Activated T-cell treated with anti-CD3 and anti-CD28 coated beads for 24 hours (primary cell): ENCODE results near the gene JAK3.
"Not testable (repeated sequence)": the region's sequence is repeated elsewhere in the genome, so short reads cannot be mapped to it uniquely, and the experiment has no call there.

Experiments
- DNase-seq: peaks from one replicate; pipeline ENCODE4 v3.0.0-alpha.2; 2020; ENCODE audit warnings: low read depth

Gene JAK3

DNA sequence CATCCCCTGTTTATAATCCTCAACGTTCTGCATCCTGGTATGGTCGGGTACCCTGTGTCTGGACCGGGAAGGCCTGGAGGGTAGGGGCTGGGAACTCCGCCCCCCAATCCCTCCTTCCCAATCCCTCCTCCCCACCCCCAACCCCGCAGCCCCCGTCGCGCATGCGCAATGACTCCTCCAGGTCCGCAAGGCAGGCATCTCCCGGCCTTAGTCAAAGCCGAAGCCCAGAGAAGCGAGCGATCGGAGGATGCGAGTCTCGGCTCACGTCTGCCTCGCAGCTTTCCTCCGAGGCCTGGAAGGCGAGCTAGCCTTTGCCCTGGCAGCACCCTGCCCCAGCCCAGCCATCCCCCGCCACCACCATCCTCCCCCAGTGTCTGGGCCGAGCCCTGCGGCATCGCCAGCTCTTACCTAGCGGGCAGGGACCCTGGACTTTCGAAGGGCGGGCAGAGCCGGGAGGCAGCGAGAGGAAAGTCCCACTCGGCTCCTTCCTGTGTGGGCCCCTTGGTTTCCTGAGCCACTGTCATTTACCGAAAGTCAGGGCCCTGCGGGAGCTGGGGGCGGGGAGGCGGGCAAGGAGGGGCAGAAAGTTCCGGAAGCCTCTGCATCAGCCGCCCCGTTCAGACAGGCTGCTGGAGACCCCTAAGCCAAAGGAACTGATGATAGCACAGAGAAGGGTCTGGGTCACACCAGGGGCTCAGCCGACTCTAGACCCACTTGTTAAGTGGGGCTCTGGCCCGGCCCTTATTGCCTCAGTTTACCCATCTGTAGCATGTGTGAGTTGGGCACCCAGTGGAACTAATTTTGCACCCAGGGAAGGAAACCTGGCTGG lies at the start of gene JAK3:
TSS of gene JAK3 (minus strand) at position 445 of the 829 bp plus-strand sequence. CDS start 3,565 bp downstream, outside the sequence.
- peak; percentile 86 for DNase-seq

GRCh38 chr19:17893766-17894165 lies 46.0 kb upstream of the JAK3 start:
- DNase-seq, result no peak

- DNase-seq, result no peak
These were observed 41.9 kb upstream of the JAK3 start for GRCh38 chr19:17889609-17890214.

- DNase-seq, result no peak
These were observed 40.5 kb upstream of the JAK3 start for GRCh38 chr19:17888260-17888659.

DNA sequence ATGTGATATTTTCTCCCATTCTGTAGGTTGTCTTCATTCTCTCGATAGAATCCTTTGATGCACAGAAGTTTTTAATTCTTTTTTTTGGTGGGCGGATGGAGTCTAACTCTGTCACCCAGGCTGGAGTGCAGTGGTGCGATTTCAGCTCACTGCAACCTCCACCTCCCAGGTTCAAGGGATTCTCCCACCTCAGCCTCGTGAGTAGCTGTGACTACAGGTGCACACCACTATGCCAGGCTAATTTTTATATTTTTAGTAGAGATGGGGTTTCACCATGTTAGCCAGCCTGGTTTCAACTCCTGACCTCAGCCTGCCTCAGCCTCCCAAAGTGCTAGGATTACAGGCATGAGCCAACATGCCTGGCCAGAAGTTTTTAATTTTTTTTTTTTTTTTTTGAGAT lies 39.4 kb upstream of the JAK3 start:
- DNase-seq, result not testable (repeated sequence)

- DNase-seq, result no peak
These were observed 38.7 kb upstream of the JAK3 start for GRCh38 chr19:17886515-17886914.

DNA sequence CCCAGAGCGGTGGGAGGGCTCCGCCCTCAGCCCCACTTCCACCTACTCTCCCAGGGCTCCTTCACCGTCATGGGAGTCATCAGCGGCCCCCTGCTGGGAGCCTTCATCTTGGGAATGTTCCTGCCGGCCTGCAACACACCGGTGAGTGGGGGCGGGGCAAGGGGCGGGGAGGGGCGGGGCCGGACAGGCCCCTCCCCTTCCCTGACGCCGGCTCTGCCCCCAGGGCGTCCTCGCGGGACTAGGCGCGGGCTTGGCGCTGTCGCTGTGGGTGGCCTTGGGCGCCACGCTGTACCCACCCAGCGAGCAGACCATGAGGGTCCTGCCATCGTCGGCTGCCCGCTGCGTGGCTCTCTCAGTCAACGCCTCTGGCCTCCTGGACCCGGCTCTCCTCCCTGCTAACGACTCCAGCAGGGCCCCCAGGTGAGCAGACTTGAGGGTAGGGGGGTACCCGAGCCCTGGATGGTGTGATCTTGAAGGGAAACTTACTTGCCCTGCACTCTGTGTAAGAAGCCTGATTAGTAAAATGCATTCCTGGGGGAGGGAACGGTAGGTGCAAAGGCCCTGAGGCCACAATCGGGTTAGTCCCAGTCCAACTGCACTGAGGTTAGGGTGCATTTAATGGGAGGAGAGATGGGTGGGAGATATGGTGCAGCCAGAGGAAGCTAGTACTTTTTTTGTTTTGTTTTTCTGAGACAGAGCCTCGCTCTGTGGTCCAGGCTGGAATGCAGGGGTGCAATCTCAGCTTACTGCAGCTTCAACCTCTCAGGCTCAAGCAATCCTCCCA lies 36.0 kb upstream of the JAK3 start:
- no peak for DNase-seq

DNA sequence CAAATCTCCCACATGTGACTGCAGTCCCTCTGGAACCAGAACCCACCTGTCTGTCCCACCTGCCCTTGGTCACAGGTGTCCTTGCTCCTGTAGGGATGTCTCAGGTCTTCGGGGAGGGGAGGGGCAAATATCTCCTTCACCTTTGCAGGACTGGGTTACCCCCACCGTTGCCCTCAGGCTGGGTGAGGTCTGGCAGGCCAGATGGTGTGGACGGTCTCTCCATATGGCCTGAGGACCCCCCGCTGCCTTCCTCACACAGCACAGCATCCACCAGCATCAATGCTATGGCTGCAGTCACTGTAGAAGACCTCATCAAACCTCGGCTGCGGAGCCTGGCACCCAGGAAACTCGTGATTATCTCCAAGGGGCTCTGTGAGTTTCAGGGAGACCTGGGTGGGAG lies 33.9 kb upstream of the JAK3 start:
- no peak for DNase-seq

DNA sequence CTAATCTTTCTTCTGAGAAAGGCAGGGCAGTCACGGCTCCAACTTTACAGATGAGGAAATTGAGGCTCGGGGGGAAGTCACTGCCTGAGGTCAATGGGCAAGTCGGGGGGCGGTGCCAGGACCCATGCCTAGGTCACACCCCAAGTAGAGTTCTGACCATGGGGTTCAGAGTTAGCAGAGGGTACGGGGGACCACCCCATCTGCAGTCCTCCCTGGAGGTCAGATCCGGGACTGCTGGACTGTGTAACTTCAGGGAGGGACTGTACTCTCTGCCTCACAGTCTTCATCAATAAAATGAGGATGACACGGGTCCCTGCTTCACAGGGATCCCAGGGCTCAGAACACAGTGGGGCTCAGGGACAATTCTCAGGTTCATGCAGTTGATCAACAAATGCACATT lies 31.7 kb upstream of the JAK3 start:
- no peak for DNase-seq

DNA sequence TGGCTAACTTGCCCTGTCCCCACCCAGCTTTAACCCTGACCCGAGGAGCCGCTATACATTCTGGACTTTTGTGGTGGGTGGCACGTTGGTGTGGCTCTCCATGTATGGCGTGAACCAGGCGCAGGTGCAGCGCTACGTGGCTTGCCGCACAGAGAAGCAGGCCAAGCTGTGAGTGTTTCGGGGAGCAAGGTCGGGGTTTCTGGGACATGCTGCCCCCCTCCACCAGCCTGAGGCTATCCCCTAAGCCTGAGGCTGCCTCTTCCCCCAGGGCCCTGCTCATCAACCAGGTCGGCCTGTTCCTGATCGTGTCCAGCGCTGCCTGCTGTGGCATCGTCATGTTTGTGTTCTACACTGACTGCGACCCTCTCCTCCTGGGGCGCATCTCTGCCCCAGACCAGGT lies 29.9 kb upstream of the JAK3 start:
- DNase-seq, result no peak

DNA sequence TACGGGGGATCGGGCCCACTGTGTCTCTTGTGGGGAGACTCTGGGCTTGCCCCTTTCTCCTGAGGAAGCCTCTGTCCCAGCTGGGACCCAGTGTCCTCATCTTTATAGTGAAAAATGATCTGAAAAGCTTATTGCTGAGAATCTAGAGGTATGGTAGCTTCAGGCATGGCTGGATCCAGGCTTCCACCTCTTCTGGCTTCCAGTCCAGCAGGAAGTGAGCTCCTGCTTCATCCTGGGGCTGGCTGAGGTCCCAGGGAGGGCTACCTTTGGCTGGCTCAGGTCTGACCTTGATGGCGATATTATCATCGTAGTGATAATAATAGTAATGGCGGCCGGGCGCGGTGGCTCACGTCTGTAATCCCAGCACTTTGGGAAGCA lies 27.0 kb upstream of the JAK3 start:
- DNase-seq, result no peak

GRCh38 chr19:17873786-17874757 lies 26.3 kb upstream of the JAK3 start:
- DNase-seq, result peak; percentile 55

- no peak for DNase-seq
These were observed 24.6 kb upstream of the JAK3 start for GRCh38 chr19:17872251-17873001.

GRCh38 chr19:17871878-17872250 lies 24.1 kb upstream of the JAK3 start, which contains the start of gene SLC5A5:
SLC5A5 (plus strand) TSS chr19:17871945; CDS start chr19:17872320, 375 bp downstream.
- no peak for DNase-seq

GRCh38 chr19:17871032-17871877 lies 23.5 kb upstream of the JAK3 start:
- DNase-seq, result no peak

DNA sequence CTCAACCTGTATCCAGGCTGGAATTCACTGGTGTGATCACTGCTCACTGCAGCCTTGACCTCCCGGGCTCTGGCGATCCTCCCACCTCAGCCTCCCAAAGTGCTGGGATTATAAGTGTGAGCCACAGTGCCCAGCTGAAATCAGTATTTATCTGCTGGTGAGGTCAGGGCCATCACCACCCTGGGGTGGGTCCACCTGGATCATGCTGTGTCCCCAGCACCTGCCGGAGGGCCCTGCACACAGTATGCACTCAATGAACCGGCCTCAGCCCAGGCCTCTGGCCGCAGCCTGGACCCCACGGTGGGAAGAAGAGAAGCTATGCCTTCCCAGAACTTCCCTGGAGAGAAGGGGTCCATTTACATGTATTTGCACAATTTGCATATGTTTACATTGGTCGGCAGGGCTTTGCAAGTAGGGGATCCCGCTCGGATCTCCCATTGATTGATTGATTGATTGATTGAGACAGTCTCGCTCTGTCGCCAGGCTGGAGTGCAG lies 21.4 kb upstream of the JAK3 start:
- DNase-seq, result no peak

DNA sequence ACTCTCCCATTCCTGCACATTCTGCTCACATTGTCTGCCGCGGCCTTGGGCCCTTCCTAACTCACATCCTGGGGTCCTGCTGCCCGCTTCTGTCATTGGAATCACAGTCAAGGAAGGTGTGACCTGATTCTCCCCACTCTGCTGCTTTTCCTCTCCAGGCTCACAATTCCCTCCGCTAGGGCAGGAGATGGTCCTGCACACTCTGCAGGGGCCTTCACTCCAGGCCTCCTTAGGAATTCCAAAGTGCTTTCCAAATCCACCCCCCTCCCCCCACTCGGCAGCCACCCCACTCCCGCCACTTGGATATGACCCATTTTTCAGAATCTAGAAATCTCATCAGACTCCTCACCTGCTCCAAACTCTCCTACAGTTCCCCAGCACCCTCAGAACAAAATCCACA lies 20.9 kb upstream of the JAK3 start:
- no peak for DNase-seq

DNA sequence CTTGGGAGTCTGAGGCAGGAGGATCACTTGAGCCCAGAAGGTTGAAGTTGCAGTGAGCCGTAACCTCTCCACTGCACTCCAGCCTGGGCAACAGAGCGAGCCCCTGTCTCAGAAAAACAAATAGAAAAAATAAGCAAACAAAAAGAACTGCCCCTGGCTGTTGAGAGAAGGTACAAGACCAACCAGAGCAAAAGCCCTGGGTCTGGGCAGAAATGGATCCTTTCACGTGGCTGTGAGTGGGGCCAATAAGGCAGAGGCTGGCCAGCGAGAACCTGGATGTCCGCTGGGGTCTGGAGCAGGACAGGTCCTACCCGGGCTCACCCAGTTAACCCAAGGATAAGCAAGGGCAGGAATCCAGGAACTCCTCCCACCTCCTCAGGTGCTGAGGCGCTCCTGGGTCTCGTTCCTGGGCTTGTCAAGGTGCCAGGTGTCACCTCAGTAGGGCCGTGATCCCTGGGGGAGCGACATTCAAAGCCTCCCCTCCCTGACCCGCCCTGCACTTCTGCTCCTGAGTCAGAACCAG lies 19.2 kb upstream of the JAK3 start:
- no peak for DNase-seq

GRCh38 chr19:17866312-17866963 lies 18.7 kb upstream of the JAK3 start:
- no peak for DNase-seq
